GM21381 (cell line): ENCODE results near the gene KDELR3.

Experiments
- ATAC-seq: cut with Tn5 transposase; IDR thresholded peaks from one replicate; pipeline ENCODE4 v1.9.1; 2021; ENCODE audit warnings: mild to moderate bottlenecking, moderate library complexity; ENCODE audit not compliant: unreplicated experiment

KDELR3 gene

DNA sequence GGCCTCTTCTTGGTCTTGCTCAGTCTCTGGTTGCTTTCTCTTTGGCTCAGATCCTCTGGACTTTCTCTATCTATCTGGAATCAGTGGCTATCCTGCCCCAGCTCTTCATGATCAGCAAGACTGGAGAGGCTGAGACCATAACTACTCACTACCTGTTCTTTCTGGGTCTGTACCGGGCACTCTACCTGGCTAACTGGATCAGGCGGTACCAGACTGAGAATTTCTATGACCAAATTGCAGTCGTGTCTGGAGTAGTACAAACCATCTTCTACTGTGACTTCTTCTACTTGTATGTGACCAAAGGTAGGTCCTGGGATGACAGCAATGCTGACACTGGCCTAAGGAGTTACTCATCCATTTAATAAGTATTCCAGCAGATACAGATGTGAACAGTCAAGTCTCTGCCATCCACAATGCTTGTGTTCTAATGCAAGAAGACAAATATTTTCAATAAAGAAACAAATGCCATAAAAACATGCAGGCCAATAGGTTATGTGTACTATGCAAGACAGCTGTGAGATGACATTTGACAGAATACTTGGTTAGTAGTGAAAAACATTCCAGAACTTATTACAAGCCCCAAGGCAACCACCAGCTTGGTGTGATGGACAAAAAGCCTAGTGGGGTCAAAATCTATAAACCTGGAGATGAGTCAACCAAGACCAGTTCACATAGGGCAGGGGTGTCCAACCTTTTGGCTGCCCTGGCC is 13.4 kb downstream of the KDELR3 start:
- ATAC-seq, result no peak

DNA sequence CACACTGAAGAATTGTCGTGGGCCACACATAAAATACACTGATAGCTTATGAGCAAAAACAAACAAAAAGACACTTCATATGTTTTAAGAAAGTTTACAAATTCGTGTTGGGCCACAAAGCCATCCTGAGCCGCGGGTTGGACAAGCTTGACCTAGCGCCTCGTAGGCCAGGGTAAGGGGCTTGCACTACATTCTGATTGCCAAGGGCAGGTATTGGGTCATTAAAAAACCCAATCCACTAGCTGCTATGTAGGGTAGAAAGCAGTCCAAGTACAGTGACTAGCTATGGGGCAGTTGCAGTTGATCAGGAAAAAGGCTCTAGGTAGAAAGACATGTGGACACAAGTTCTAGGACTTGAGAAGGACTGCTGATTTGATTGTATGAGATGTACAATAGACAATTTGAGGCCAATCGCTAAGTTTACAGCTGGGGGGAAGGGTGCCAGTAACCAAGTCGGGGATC is 14.0 kb downstream of the KDELR3 start:
- no peak for ATAC-seq

DNA sequence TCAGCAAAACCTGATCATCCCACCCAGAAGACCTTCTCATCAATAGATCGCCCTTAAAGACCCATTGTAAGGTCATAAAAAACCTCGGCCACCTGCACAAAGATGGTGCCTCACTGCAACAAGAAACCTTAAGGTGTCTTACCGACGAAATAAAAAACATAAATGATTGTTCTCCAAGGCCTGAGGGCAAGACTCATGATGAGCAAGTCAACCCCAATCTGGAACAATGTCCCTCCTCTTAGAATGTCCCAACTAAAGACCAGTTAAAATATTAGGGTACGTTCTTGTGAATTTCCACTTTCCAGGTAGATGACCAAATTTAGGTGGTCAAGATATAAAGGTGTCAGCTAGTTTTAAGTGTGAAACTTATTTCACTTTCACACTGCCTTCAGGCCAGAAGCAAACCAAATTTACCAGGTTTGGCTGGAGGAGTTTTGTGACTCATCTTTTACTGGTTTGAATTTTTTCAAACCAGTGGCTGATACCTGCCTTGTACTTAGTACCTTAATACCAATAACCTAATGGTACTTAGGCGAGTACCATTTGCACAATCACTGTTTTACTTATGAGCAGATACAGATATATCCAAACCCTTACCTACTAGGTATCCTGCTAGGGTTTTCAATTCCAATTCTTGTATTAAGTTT is 14.9 kb downstream of the KDELR3 start:
- no peak for ATAC-seq

DNA sequence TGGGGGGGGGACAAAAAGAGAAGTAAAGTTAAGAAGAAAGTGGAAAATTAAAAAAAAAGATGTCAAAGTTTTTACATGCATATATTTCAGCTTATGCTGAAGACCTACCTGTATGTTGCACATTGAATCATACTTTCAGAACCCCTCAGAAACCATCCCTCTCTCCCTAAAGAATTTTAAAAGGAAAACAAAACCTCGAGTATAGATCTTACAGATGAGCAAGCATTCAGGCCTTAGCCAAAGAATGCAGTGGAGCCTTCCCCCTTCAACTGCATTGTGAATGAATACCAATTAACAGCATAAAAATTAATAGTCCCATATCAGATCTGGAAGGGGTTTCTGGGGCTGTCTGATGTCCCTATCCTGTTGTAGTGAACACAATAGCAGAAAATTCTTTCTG is 16.3 kb downstream of the KDELR3 start:
- no peak for ATAC-seq

DNA sequence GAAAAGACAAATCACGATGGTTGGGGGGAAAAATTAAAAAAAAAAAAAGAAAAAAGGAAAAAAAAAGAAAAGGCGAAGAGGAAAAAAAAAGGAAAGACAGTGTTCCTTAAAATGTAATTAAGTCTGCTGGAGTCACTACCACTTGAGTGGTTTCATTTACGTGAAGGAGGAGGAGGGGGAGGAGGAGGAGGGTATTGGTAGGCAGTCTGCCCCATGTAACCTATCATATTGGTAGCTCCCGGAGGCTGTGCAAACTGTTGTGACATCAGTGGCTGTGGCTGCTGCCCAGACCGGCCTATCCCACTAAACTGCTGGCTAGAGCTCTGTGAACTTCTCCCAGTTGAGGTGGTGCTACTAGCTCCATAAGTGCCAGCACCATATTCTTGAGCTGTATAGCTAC is 17.9 kb downstream of the KDELR3 start:
- ATAC-seq, result no peak

DNA sequence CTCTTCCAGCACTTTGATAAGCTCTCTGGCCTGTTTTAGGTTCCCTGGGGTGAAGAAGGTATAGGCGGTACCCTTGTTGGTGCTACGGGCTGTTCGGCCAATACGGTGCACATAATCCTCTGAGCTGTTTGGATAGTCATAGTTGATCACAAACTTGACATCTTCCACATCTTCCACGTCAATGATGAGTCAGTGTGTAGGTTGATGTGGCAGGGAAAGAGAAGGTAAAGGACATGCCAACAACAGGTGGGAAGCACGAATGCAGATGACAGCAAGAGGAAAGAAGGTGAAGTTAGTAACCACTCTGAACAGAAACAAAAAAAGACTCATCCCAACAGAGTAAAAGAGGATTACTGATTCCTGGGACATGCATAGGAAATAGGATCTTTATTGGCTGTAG is 20.1 kb downstream of the KDELR3 start:
- ATAC-seq, result no peak

DNA sequence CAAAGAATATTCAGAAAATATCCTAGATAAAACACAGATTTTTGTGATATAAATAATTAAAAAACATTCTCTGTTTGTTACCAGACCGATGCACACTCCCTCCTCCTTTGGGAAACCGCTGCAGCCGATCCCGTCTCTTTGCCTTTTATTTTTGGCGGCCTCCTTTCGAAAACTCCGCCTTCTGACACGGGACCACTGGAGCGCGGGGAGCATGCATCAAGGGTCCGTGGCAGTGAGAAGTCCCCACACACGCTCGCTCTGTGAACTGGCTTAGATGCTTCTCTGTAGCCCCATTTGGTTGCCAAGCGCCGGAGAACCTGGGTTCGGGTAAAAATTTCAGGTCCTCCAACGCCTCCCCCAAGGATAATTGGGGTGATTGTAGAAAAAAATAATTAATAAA is 21.2 kb downstream of the KDELR3 start:
- ATAC-seq, result no peak

DNA sequence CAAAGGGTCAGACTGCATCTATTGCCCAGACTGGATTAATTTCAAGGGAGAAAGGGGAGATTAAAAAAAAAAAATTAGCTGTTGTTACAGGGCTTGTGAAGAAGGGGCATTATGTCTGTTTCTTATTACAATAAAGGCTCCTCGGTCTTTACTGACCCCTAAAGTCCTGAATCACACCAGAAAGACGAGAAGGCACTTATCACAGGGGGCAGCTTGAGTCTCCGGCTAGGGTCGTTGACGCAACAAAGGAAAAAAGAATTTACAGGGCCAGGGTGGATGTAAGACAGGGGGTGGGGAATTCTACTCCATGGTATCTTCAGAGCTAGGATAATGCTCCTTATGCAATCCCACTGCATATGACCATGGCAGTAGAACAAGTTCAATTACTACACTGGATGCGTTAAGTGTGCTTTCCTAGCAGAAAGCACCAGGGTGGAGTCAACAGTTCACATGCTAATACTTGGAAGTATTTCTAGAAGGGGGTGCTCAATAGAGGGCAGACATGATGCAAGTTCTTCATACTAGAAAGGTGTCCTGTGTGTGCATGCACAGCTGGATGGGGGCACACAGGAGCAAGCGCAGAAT is 21.8 kb downstream of the KDELR3 start:
- ATAC-seq, result no peak

DNA sequence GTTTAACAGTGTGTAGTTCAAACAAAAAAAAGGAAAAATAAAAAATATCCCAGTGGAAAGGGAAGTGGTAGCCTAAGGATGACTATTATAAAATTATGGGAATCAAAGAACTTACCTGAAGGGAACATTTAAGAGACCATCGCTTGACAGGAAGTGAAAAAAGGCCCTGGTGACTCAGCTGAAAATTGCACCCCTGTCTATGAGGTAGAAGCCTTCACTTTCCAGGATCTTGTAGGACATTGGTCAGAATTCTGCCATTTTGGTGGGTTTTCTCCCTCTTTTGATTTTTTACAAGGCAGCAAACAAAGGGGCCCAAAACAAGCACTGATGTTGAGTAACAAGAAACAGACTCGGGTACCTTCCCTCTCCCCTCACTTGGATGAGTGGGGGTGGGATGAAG is 22.6 kb downstream of the KDELR3 start:
- no peak for ATAC-seq

DNA sequence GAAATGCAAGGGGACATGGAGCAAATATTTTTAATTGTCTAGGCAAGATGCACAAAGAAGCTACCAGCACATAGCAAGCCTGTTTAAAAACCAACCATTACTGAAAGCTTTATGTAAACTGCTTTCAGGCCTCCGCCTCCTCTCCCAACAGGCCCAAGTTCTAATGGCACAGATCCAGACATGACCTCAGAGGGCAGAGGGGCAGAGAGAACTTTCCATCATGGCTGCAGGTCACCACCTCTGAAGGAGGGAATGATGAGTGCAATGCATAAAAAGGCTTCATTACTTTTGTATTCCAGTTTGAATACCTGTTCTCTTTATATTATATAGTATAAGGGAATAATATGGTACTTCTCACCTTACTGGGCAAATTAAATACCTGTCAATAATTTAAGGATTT is 23.0 kb downstream of the KDELR3 start:
- no peak for ATAC-seq

DNA sequence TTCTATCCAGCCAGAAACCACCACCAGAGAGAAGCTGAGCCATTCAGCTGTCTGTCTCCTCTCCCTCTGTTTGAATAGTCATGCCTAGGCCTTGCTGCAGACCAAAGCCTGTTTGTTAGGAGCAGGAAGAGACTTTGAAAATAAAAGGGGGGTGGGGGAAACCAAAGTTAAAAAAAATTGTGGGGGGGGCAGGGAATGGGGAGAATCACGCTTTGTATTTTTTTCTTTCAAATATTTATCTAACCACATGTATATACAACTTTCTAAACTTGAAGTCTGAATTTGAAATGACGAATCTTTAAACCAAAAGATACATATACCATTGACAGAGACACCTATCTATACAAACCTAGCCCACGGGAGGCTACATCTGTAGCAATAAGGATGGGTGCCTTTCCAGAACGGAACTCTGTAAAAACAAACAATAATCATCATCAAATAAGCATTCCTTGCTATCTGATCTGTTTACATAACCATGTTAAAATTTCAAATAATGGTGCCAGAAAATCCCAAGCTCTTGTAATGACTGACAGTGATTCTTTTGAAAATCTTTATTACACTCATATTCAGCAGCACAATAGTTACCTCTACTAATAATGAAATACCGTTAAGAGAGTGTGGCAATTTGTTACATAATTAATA is 23.9 kb downstream of the KDELR3 start:
- ATAC-seq, result no peak

DNA sequence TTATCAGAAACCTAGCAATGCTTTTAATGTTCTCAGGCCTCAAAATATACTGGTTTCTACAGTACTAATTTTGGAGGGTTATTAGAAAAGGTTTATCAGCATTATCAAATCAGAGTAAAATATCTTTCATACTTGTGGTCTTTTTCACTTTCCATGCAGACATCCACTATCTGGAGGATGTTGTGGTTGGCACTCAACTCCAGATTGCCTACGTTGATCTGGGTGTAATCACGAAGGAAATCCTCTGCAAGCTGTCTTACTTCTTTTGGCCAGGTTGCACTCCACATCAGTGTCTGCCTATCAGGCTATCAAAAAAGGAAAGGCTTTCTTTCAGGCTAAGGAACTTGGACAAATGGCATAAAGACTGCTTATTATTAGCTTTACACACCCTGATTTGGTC is 26.6 kb downstream of the KDELR3 start:
- no peak for ATAC-seq

DNA sequence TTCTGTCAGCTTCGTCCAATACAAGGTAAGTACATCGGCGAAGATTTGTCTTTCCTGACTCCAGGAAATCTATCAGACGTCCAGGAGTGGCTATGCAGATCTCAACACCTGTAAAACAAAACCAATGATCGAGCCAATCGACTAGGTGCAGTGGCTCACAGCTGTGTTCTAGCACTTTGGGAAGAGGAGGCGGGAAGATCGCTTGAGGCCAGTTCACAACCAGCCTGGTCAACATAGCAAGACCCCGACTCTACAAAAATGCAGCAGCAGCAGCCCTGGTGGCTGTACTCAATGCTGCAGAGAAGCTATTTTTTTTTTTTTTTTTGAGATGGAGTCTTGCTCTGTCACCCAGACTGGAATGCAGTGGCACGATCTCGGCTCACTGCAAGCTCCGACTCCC is 27.0 kb downstream of the KDELR3 start:
- no peak for ATAC-seq

DNA sequence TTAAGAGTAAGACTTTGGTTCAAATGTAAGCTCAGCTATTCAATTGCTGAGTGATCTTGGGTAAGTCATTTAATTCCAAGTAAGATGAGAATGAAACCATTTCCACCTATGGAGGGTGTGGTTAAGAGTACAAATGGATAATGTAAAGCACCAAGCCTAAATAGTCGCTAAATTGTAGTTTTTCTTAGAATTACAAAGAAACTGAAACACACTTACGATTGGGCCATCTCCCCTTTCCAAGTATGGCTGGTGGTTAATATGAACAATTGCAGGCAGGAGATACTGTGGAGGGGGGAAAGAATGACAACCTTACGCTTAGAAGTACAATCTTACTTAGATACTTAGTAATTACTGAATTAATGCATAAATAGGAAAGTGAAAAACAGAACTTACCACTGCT is 30.0 kb downstream of the KDELR3 start:
- ATAC-seq, result no peak

DNA sequence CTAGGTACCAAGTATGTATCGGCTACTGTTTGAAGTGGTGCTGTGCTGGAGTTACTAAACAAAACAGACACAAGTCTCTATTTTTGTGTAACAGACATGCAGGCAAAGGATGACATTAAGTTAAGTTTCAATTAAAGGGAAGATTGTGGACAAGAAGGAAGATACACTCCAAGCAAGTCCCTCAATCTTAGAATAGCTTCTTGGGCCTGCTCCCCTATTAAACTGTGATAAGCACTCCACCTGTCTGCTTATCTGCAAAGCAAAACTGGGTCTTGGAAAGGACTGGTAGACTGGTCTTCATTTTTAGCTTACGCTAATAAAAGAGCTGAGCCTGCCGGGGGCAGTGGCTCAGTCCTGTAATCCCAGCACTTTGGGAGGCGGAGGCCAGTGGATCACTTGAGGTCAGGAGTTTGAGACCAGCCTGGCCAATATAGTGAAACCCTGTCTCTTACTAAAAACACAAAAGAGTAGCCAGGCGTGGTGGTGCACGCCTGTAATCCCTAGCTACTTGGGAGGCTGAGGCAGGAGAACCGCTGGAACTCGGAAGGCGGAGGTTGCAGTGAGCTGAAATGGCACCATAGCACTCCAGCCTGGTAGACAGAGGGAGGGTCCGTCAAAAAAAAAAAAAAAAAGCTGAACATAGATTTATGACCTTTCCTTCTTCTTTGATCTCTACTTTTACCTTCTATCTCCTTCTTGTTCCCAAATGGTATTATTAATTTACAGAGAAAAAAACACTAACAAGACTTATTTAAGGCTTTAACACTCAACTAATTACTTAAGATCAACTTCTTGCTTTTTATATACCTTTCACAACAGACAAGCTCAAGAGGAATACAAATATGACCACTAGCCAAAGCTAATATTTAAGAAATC is 34.1 kb downstream of the KDELR3 start:
- ATAC-seq, result no peak

DNA sequence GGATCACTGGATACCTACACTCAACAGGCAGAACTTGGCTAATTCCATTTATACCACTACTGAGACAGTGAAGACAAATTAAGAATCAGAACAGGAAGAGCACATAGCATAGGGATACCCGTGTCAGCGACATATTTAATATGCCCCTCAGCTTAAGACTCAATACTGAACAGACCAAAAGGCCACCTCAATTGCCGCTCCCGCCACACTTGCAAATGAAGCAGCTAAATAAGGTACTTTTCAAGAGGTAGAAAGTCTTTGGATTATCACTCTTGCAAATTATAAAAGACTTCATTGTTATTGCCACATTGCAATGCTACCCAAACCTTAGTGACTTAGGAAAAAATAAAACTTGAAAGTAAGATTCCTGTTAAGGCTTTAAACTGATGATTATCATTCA is 35.1 kb downstream of the KDELR3 start:
- ATAC-seq, result no peak

DNA sequence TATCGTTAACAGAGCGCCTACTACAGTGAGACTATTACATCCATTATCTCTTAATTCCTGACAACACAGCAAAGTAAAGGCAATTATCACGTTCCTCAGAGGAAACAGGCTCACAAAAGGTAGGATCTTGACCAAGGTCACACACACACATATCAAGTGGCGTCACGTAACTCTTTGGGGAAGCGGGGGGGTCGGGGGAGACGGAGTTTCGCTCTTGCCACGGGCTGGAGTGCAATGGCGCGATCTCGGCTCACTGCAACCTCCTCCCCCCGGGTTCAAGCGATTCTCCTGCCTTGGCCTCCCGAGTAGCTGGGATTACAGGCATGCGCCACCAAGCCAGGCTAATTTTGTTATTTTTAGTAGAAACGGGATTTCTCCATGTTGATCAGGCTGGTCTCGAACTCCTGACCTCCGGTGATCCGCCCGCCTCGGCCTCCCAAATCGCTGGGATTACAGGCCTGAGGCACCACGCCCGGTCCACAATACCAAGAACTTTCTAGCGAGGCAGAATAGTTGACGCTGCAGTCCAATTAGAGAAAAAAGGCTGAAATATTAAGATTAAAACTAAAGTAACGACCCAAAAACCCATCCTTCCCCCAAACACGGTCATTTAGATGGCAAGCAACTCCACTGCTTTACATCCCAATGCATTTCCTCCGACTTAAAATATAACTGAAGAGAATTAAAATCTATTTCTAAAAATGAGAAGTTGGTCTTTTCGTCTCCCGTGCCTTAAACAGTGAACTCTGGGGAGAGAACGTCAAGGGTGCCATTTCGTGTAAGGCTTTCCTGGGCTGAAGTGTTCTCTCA is 37.0 kb downstream of the KDELR3 start:
- ATAC-seq, result no peak

DNA sequence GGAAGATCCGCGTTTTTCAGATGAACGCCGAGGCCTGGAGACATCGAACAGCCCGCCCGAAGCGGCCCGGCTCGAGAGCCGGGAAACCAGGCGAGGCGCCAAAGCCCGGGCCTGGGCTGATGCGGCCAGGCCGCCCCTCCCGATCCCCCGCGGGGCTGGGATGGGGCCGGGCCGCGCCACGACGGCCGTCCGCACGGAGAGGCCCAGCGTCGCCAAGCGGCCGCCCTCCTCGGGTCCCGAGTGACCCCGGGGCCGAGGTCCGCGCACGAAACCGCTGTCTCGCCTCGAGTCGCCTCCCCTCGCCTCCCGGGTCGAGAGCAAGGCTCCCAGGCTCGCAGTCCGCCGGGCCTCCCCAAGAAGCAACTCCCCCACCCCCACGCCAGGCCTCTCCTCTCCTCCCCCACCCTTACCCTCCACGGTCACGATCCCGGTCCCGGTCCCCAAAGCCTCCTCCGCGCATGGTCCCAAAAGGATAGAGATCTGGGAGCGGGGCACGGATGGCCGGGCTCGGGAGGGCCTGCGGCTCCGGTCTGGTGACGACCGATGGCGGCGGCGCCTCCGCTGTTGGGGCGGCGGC is 37.7 kb downstream of the KDELR3 start:
- peak; percentile 26 for ATAC-seq

DNA sequence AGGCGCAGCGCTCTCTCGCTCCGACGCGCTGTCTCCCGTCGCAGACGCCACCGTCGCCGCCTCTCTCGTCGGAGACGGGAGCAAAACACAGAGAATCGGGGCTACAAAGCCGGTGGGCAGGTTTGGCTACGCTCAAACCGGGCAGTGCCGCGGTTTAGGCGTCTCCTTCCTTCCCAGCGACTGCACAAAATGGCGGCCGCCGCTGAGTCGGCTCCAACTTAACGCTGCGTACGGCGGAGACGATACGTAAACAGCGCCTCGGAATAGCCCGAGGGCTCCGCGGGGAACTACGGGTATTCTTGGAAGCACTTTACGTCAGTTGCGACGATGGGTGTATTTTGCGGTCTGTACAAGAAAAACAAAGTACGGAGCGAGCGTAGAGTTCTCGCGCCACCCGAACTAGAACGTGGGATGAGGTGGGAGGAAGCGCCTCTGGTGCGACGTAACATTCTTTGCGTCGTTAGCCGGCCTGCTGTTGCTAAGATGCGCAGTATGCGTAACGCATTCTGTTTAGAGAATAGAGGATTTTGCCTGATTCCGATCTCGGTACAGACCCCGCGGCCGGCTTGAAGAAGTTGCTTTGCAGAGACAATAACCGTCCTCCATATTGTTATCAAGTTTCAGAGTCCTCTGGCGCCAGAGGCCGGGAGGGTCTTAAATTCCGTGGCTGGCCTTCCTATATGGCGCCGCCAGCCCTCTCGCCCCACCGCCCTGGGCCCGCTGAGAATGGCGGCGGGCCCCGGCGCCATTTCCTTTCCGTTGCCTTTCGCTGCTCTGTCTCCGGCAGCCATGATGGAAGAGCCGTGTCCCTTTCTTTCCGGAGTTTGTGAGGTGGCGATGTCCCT is 38.4 kb downstream of the KDELR3 start, which contains the start of gene DDX17:
DDX17 (minus strand) TSS at position 194 of the 845 bp plus-strand sequence.
- ATAC-seq, result peak; percentile 79
